K562 (cell line): ENCODE data around the gene SP6. TPM values are rescaled to one million over a fixed set of nuclear protein-coding genes. Genes with fewer than 3 reads are reported as not detected.
A peak's percentile ranks its signal among the peaks of the same experiment; 100 is the strongest.

Experiments
- ATAC-seq: fragments of 200-7000 bp; cut with Tn5 transposase; 3 replicates; pipeline ENCODE4 v1.9.1; 2020; ENCODE audit warnings: moderate library complexity
- BruUV-seq: library from RNA; stranded (reverse); fragments of 400-500 nt; replicated peaks from 2 replicates; lab custom pipeline; 2021; lab: Mats Ljungman, UMichigan
- CTCF ChIA-PET: fragments of 300-600 bp; formaldehyde crosslinking; extraction: SDS; loops from one replicate; lab custom pipeline; 2021; ENCODE audit warnings: low intra/inter-chr PET ratio; lab: Yijun Ruan, JAX
- POLR2A ChIA-PET: fragments of 300-600, 350-650 bp; sonication (Branson Sonifier 250); formaldehyde crosslinking; extraction: SDS; loops from one replicate; lab custom pipeline; 2021; ENCODE audit warnings: antibody characterized with exemption, inconsistent platforms; lab: Yijun Ruan, JAX
- DNase-seq, 4 experiments: peaks; one replicate each; pipeline versions ENCODE4 v3.0.0 to v3.0.0-alpha.2; 2011 to 2018; ENCODE audit warnings: low spot score in 3 of 4, mixed read lengths in 3 of 4; ENCODE audit errors: extremely low read depth in 1 of 4
- FAIRE-seq: peaks from 2 replicates; lab custom pipeline; 2011; peaks lifted over from hg19 to GRCh38; lab: Jason Lieb, UNC
- H2AFZ ChIP-seq: 2 replicates; pipeline ENCODE4 v1.6.0; 2011; ENCODE audit warnings: low read depth, low read length, control low read depth, inconsistent platforms
- H3K27ac ChIP-seq: fragments of 200-600 bp; 3 replicates; pipeline ENCODE4 v1.8.0; 2011; ENCODE audit warnings: low read depth, mild to moderate bottlenecking, control low read depth, inconsistent platforms, low read length, moderate library complexity, mixed read lengths; ENCODE audit errors: extremely low read depth
- H3K27me3 ChIP-seq, 2 experiments: fragments of 300-600 bp in 1 of 2; 2 replicates in 1 of 2; 3 replicates in 1 of 2; pipeline versions ENCODE4 v1.6.0 to v1.8.0; 2011; ENCODE audit warnings: inconsistent platforms in 2 of 2, low read length in 2 of 2, mild to moderate bottlenecking in 1 of 2, mixed read lengths in 1 of 2, moderate library complexity in 1 of 2; ENCODE audit not compliant: control insufficient read depth in 2 of 2, insufficient read depth in 2 of 2
- H3K36me3 ChIP-seq: fragments of 300-600 bp; 3 replicates; pipeline ENCODE4 v1.8.0; 2011; ENCODE audit warnings: mild to moderate bottlenecking, low read length, inconsistent platforms; ENCODE audit not compliant: control insufficient read depth, insufficient read depth
- H3K4me1 ChIP-seq, 2 experiments: fragments of 200-600 bp in 1 of 2; replicated peaks in 1 of 2; 2 replicates in 1 of 2; 3 replicates in 1 of 2; pipeline versions ENCODE4 v1.5.1 to v1.8.0; 2011; ENCODE audit warnings: inconsistent platforms in 2 of 2, low read length in 2 of 2, mild to moderate bottlenecking in 1 of 2, mixed read lengths in 1 of 2, moderate library complexity in 1 of 2; ENCODE audit not compliant: control insufficient read depth in 2 of 2, insufficient read depth in 2 of 2
- H3K4me2 ChIP-seq: 2 replicates; pipeline ENCODE4 v1.6.1; 2011; ENCODE audit warnings: low read length, control low read depth, inconsistent platforms, mixed read lengths; ENCODE audit not compliant: insufficient read depth
- H3K4me3 ChIP-seq: fragments of 200-600 bp; sonication (generic), shearing (Covaris generic); 2 replicates; pipeline ENCODE4 v1.5.1; 2016; ENCODE audit warnings: control low read depth, inconsistent platforms
- H3K79me2 ChIP-seq: fragments of 200-600 bp; 3 replicates; pipeline ENCODE4 v1.8.0; 2011; ENCODE audit warnings: low read length, inconsistent platforms; ENCODE audit not compliant: control insufficient read depth, insufficient read depth
- H3K9ac ChIP-seq, 2 experiments: 2 replicates each; pipeline versions ENCODE4 v1.6.0 to v1.6.1; 2011; ENCODE audit warnings: low read depth in 2 of 2, low read length in 2 of 2, control low read depth in 1 of 2, inconsistent platforms in 1 of 2, mild to moderate bottlenecking in 1 of 2, mixed read lengths in 1 of 2; ENCODE audit not compliant: insufficient read depth in 1 of 2
- H3K9me1 ChIP-seq: one replicate; pipeline ENCODE4 v1.6.0; 2011; ENCODE audit warnings: inconsistent platforms, mild to moderate bottlenecking, low read length, moderate library complexity; ENCODE audit not compliant: control insufficient read depth, insufficient read depth
- H3K9me3 ChIP-seq: replicated peaks from 2 replicates; pipeline ENCODE4 v1.5.1; 2011; ENCODE audit warnings: low read depth, low read length, inconsistent platforms; ENCODE audit not compliant: control insufficient read depth, insufficient read depth
- H4K20me1 ChIP-seq: replicated peaks from 2 replicates; pipeline ENCODE4 v1.6.1; 2011; ENCODE audit warnings: low read length, inconsistent platforms, mixed read lengths; ENCODE audit not compliant: control insufficient read depth, insufficient read depth
- BDP1 ChIP-seq: IDR thresholded peaks from 3 replicates; pipeline ENCODE4 v1.6.1; 2011; ENCODE audit not compliant: insufficient read length, insufficient read depth
- BRCA1 ChIP-seq, 2 experiments: fragments of 450-650 bp in 1 of 2; sonication (generic) in 1 of 2; formaldehyde crosslinking in 1 of 2; IDR thresholded peaks; 2 replicates each; pipeline versions ENCODE4 v1.5.0 to v1.6.1; 2017 to 2020; ENCODE audit warnings: mild to moderate bottlenecking in 1 of 2, missing genetic modification reagents in 1 of 2
- GATAD2B ChIP-seq: fragments of 450-650 bp; IDR thresholded peaks from 2 replicates; pipeline ENCODE4 v1.6.1; 2017; ENCODE audit warnings: mild to moderate bottlenecking, borderline replicate concordance
- JUND ChIP-seq, 2 experiments: IDR thresholded peaks; 2 replicates in 1 of 2; 3 replicates in 1 of 2; pipeline ENCODE4 v1.6.1; 2011; ENCODE audit warnings: borderline replicate concordance in 2 of 2, low read depth in 2 of 2, low read length in 2 of 2, improper control_type of control experiment in 1 of 2, missing biosample characterization in 1 of 2, missing genetic modification characterization in 1 of 2, missing genetic modification reagents in 1 of 2
- MTA2 ChIP-seq: fragments of 450-650 bp; IDR thresholded peaks from 2 replicates; pipeline ENCODE4 v1.6.1; 2016; ENCODE audit warnings: low read depth
- POLR2A ChIP-seq: fragments of 450-650 bp; conservative IDR thresholded peaks from 2 replicates; pipeline ENCODE4 v1.6.1; 2016
- RFX1 ChIP-seq: fragments of 450-650 bp; IDR thresholded peaks from 2 replicates; pipeline ENCODE4 v1.6.1; 2016; ENCODE audit warnings: mild to moderate bottlenecking, moderate library complexity
- SRF ChIP-seq, 2 experiments: fragments of 250-450, 450-650 bp in 1 of 2; sonication (Bioruptor Pico) in 1 of 2; sonication (generic) in 1 of 2; formaldehyde crosslinking; IDR thresholded peaks; 2 replicates each; pipeline versions ENCODE4 v1.5.0 to v1.5.1; 2020 to 2022; ENCODE audit warnings: mild to moderate bottlenecking in 1 of 2, missing genetic modification reagents in 1 of 2
- ZC3H11A ChIP-seq: IDR thresholded peaks from 2 replicates; pipeline ENCODE4 v1.6.1; 2012; ENCODE audit warnings: low read depth, low read length, improper control_type of control experiment
- ZNF212 ChIP-seq: fragments of 450-650 bp; formaldehyde crosslinking; IDR thresholded peaks from 2 replicates; pipeline ENCODE4 v1.4.0; 2020; ENCODE audit warnings: mild to moderate bottlenecking
- WGBS: fragments of 100-300 bp; shearing (Covaris generic); methylation state at CpG from one replicate; pipeline ENCODE4 v1.1.6; 2016; ENCODE audit warnings: low coverage, mixed read lengths; ENCODE audit not compliant: insufficient coverage; ENCODE audit errors: missing lambda C conversion rate; 5-methylcytosine and 5-hydroxymethylcytosine counted together
- in situ Hi-C: fragments of 300-500 bp; cut with MboI; formaldehyde crosslinking; loops from 4 replicates; pipeline ENCODE4 v1.15.0; 2018; ENCODE audit warnings: inconsistent platforms, mixed read lengths
- intact Hi-C: fragments of 100-400 bp; cut with micrococcal nuclease; formaldehyde crosslinking; loops from 2 replicates; pipeline ENCODE4 v1.14.2; 2022
- polyA plus RNA-seq, 8 experiments: library from polyadenylated mRNA; depleted of rRNA in 4 of 8; stranded (reverse) in 5 of 8; unstranded in 3 of 8; fragments of >200 nt; fragmentation: Nextera tagmentation in 2 of 8; fragmentation: Illumina TruSeq in 1 of 8; extraction: Ambion mirVana in 2 of 8; extraction: Trizol in 1 of 8; gene quantifications; 2 replicates each; pipeline versions ENCODE4 v1.2.1 to v1.2.3, GENCODE V29; 2011 to 2014; ENCODE audit warnings: inconsistent platforms in 1 of 8, missing spikeins in 1 of 8
- total RNA-seq, 7 experiments: library from RNA; depleted of rRNA in 6 of 7; stranded (reverse); fragments of >200 nt in 6 of 7; fragmentation: Illumina TruSeq in 2 of 7; extraction: Trizol in 2 of 7; gene quantifications; 2 replicates each; pipeline versions ENCODE4 v1.2.1 to v1.2.3, GENCODE V29; 2011 to 2021; ENCODE audit warnings: low replicate concordance in 1 of 7
- TF ChIP-seq, protein P1 (sequence below): fragments of 250-450 bp; sonication (Bioruptor Pico); IDR thresholded peaks from 2 replicates; pipeline ENCODE4 v1.5.0; 2020; ENCODE audit warnings: mild to moderate bottlenecking
- TF ChIP-seq, protein P2 (sequence below): fragments of 450-650 bp; formaldehyde crosslinking; IDR thresholded peaks from 2 replicates; pipeline ENCODE4 v1.4.0; 2020; ENCODE audit warnings: mild to moderate bottlenecking, moderate library complexity
- TF ChIP-seq, protein P3 (sequence below), 2 experiments: fragments of 450-650 bp in 1 of 2; sonication (generic) in 1 of 2; formaldehyde crosslinking in 1 of 2; IDR thresholded peaks in 1 of 2; conservative IDR thresholded peaks in 1 of 2; 2 replicates each; pipeline versions ENCODE4 v1.6.1 to v1.8.1; 2016 to 2023; ENCODE audit warnings: mild to moderate bottlenecking in 2 of 2, moderate library complexity in 2 of 2, inconsistent platforms in 1 of 2, missing genetic modification reagents in 1 of 2

Gene SP6
- total and polyA plus RNA-seq, 9 of the 15 experiments (the other 6 are each of a cell fraction or from before 2014, with no cell fraction given) = 0.11 to 7.9 (median 2.2) TPM

DNA sequence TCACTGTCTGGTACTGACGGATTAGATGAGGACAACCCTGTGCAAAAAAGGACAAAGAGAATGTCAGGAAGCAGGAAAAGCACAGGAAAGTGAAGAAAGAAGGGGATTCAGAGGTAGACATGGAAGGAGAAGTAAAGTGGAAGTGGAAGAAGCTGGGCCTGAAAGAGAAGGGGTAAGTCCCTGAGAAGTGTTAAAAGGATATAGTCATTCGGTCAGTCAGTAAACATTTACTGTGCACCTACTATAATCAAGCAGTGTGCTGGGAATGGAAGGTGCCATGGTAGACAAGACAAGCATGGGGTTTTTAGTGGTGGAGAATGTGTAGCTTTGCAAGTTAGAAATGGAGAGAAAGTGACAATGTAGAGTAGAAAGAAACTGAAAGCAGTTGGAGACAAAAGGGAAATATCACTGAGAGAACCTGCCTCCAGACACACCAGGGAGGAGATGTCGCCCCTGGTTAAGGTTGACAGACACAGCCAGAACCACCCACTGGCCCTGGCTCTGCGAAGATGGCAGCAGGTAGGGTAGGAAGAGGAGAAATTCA, 40.7 kb upstream of the SP6 start:
- in situ Hi-C loops = loop anchor here (5.0 kb wide), 1 partner anchor 49 kb away; the partner anchor contains the start of gene SCRN2
- Histone ChIP-seq H3K27ac (no peak overlapping the region), H3K9ac (peak overlapping the region in 1 of 2 experiments; percentile 29; a peak in 1 of 4 replicates), H3K4me2 (no peak overlapping the region), H2AFZ (no peak overlapping the region), H3K9me3 (no peaks in the 10 kb centered on the region), H3K4me3 (no peak overlapping the region), H3K79me2 (peaks cover 9% of the 10 kb centered on the region), H4K20me1 (no peaks in the 10 kb centered on the region), H3K9me1 (no peaks in the 10 kb centered on the region), H3K27me3 (no peaks in the 10 kb centered on the region), H3K4me1 (peaks cover 3 to 16% of the 10 kb centered on the region in 2 experiments; a peak in 4 of 5 replicates), H3K36me3 (no peaks in the 10 kb centered on the region)
- WGBS = 37% methylated on average over 4 of the region's 4 CpGs
- POLR2A ChIA-PET = interaction anchor here (0.8 to 1.9 kb wide), 4 partner anchors 38 to 50 kb away, joined by 3 to 7 read pairs (median 4); partner anchors contain the start of genes PNPO and SCRN2
- intact Hi-C loops = loop anchor here (5.0 kb wide), 1 partner anchor 114 kb away; no protein-coding TSS in a partner anchor
- FAIRE-seq (no peak), ATAC-seq (no peak), DNase-seq (no peak)
- CTCF ChIA-PET = interaction anchor here (6.1 kb wide), 1 partner anchor 49 kb away, joined by 171 read pairs; the partner anchor contains the start of gene SCRN2
- no peak for TF ChIP-seq JUND (IDR thresholded peaks at IDR 0.05; ENCODE audit: borderline replicate concordance, low read depth, low read length)
- TF ChIP-seq JUND (tag; IDR thresholded peaks at IDR 0.05; ENCODE audit: borderline replicate concordance, low read depth, low read length) = no peak
- TF ChIP-seq BDP1 = no peak
- no peak for TF ChIP-seq SRF (CRISPR knock-in tag; IDR thresholded peaks at IDR 0.05)
- TF ChIP-seq POLR2A = no peak
- TF ChIP-seq, protein P1, sequence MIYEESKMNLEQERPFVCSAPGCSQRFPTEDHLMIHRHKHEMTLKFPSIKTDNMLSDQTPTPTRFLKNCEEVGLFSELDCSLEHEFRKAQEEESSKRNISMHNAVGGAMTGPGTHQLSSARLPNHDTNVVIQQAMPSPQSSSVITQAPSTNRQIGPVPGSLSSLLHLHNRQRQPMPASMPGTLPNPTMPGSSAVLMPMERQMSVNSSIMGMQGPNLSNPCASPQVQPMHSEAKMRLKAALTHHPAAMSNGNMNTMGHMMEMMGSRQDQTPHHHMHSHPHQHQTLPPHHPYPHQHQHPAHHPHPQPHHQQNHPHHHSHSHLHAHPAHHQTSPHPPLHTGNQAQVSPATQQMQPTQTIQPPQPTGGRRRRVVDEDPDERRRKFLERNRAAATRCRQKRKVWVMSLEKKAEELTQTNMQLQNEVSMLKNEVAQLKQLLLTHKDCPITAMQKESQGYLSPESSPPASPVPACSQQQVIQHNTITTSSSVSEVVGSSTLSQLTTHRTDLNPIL = no peak
- TF ChIP-seq, protein P2, sequence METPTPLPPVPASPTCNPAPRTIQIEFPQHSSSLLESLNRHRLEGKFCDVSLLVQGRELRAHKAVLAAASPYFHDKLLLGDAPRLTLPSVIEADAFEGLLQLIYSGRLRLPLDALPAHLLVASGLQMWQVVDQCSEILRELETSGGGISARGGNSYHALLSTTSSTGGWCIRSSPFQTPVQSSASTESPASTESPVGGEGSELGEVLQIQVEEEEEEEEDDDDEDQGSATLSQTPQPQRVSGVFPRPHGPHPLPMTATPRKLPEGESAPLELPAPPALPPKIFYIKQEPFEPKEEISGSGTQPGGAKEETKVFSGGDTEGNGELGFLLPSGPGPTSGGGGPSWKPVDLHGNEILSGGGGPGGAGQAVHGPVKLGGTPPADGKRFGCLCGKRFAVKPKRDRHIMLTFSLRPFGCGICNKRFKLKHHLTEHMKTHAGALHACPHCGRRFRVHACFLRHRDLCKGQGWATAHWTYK (CRISPR knock-in tag) = no peak
- no peak for TF ChIP-seq RFX1
- TF ChIP-seq, protein P3, sequence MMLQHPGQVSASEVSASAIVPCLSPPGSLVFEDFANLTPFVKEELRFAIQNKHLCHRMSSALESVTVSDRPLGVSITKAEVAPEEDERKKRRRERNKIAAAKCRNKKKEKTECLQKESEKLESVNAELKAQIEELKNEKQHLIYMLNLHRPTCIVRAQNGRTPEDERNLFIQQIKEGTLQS (IDR thresholded peaks at IDR 0.05) = no peak
- TF ChIP-seq, protein P3 (CRISPR knock-in tag; conservative IDR thresholded peaks at IDR 0.05) = no peak
- TF ChIP-seq GATAD2B = no peak
- no peak for TF ChIP-seq MTA2
- TF ChIP-seq ZNF212 = no peak
- no peak for TF ChIP-seq BRCA1 (IDR thresholded peaks at IDR 0.05)
- TF ChIP-seq BRCA1 (CRISPR knock-in tag; IDR thresholded peaks at IDR 0.05) = no peak
- TF ChIP-seq ZC3H11A = no peak
- BruUV-seq = no TSS peak
